HS-5 (cell line): ENCODE data around the gene F2RL3.
"Not testable (repeated sequence)": the region's sequence is repeated elsewhere in the genome, so short reads cannot be mapped to it uniquely, and the experiment has no call there.

Experiments
- DNase-seq: peaks from one replicate; pipeline ENCODE4 v3.0.0-alpha.2; 2012; ENCODE audit warnings: low read depth

The F2RL3 gene

GRCh38 chr19:16874978-16875299 lies 13.9 kb upstream of the F2RL3 start:
- DNase-seq, result not testable (repeated sequence)

- DNase-seq, result no peak
These were observed 12.9 kb upstream of the F2RL3 start for GRCh38 chr19:16875584-16876555.

- no peak for DNase-seq
These were observed 11.9 kb upstream of the F2RL3 start for GRCh38 chr19:16876904-16877361.

- no peak for DNase-seq
These were observed 11.2 kb upstream of the F2RL3 start for GRCh38 chr19:16877581-16877980.

DNA sequence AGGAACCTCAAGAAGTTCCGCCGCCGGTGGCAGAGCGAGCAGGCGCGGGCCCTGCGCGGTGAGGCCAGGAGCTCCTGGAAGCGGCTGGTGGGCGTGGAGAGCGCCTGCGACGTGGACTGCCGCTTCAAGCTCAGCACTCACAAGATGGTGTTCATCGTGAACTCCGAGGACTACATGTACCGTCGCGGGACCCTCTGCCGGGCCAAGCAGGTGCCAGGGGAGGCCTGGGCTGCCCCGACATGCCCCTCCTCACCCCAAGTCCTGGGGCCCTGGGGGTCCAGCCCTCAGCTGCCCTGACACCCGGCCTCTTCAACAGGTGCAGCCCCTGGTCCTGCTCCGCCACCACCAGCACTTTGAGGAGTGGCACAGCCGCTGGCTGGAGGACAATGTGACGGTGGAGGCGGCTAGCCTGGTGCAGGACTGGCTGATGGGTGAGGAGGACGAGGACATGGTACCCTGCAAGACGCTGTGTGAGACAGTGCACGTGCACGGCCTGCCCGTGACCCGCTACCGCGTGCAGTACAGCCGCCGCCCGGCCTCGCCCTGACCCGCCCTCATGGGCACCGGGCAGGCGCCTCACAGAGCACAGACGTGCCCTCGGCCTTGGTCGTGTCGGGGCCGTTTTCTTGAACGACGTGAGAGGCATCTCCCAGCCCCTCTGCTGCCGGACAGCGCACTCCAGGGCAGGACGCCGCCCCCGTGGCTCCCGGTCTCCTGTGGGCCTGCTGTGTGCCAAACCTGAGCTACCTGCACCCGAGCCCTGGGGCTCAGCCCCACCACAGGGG lies 10.4 kb upstream of the F2RL3 start:
- no peak for DNase-seq

DNA sequence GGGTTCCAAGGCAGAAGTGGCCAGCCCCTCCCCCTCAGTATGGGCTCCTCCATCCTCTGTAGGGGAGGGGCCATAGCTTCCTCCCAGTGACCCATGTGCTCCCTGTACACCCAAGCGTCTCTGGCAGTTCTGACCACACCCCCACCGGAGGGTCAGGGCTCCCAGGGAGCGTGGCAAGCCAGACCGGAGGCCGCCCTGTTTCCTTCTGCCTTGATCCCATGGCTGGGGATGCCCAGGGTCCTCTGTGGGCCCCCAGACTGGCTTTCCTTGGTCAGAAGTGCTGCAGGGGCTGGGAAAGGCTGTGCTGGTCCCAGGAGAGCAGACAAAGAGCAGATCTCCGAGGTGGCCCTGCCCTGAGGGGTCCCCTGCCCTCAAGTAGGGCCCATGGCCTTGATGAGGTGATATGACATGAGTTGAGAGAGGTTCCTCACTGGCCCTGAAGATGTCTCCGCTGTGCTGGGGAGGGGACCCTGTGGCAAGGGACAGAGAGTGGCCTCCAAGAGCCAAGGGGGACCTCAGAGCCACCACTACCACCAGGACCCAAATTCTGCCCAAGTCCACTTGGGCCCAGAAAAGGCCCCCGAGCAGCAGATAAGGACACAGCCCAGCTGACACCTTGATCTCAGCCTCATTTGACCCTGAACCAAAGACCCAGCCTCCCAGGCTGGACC lies 7.8 kb upstream of the F2RL3 start:
- no peak for DNase-seq

DNA sequence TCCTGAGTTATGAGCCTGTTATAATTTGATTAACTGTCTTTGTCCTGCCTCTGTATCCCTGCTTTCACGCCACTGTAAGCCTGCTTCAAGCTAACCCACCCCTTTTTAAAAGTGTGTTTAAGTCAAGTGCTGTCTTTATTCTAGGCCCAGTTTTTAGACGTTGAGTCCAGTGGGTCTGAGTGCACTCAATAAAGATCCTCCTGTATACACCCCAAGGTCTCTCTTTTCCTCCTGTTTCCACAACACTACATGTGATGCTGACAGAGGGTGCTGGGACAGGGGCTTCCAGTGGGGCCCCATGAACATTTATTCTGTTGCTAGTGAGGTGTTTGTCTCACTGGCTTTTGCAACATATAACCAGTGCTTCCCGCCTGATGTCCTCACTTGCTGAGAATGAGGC lies 6.7 kb upstream of the F2RL3 start:
- DNase-seq, result no peak

DNA sequence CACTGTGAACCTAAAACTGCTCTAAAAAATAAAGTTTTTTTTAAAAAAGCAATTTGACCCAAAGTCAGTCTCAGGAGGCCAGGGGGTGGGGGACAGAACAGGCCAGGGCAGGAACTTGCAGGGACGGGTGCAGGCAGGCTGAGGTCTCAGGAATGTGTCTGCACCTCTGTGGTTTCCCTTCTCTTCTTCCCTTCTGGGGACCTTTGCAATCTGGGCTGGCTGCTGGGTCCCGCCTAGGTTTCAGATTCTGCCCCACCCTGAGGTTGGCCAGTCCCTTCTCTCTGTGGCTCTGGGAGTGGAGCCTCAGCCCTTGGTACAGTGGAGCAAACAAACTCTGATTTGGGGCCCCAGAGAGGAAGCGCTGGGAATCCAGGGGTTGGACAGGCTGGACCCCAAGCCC lies 5.3 kb upstream of the F2RL3 start:
- DNase-seq, result no peak

DNA sequence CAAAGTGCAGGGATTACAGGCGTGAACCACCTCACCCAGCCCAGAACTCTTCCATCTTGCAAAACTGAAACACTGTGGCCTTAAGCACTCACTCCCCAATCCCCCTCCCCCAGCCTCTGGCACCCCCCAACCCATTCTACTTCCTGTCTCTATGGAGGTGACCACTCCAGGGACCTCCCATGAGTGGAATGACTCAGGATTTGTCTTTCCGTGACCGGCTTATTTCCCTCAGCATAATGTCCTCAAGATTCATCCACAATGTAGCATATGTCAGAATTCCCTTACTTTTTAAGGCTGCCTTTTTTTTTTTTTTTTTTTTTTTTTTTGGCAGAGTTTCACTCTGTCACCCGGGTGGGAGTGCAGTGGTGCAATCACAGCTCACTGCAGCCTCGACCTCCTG lies 3.6 kb upstream of the F2RL3 start:
- no peak for DNase-seq

DNA sequence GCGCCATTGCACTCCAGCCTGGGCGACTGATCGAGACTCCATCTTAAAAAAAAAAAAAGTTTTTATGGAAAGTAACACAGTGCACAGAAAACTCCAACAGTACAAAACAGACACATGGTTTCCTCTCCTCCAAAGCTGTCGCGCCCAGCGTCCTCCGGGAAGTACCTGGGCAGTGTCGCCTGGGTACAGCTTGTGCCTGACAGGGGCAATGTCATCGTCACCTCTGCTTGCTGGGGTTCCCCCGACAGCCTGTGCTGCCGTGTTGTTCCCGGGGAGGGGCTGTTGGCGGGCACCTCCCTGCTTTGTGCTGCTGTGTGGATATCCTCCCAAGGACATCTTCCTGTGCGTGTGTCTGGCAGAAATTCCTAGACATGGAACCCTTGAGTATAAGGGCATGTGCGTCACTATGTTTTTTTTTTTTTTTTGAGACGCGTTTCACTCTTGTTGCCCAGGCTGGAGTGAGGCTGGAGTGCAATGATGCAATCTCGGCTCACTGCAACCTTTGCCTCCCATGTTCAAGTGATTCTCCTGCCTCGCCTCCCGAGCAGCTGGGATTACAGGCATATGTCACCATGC lies 2.4 kb upstream of the F2RL3 start:
- DNase-seq, result no peak

DNA sequence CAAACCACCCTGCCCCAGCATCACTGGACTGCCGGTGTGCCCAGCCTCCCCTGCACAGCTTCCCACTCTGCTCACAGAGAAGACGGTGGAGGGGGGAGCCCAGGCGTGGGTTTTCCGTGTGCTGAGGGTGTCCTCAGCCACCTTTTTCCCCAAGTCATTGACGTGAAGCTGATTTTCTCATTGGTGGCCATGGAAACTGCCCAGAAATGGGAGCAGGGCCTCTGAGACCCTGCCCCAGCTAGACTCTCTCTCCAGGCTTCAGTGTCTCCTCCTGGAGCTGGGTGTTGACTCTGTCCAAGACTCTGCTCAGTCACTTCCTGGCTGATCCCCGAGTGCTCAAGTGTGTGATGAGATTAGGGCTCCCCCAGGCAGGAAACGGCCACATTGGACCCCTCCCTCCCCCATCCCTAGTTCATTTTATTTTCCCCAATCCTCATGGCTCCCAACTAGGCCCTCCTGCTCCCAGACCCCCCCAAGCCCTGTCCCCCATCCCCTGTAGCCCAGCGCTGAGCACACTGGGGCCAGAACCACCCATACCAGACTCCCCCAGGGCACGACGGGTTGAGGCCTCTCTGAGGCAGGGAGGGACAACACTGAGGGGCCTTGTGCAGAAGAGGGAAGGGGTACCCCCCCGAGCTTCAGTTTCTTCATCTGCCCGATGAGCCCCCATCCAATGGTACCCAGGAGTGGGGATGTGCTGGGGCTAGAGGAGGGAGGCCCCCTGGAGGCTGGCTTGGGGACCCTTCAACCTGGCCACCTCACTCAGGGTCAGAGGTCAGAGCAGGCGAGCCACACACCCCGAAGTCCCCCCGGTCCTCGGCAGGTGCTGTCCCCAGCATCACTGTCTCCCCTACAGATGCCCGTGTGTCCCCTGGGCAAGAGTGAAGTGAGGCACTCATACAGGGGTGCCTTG lies 1.2 kb upstream of the F2RL3 start:
- DNase-seq, result no peak

- no peak for DNase-seq
These were observed 625 bp downstream of the F2RL3 start for GRCh38 chr19:16889366-16889882.

- DNase-seq, result no peak
These were observed 1.2 kb downstream of the F2RL3 start for GRCh38 chr19:16889883-16890460.

DNA sequence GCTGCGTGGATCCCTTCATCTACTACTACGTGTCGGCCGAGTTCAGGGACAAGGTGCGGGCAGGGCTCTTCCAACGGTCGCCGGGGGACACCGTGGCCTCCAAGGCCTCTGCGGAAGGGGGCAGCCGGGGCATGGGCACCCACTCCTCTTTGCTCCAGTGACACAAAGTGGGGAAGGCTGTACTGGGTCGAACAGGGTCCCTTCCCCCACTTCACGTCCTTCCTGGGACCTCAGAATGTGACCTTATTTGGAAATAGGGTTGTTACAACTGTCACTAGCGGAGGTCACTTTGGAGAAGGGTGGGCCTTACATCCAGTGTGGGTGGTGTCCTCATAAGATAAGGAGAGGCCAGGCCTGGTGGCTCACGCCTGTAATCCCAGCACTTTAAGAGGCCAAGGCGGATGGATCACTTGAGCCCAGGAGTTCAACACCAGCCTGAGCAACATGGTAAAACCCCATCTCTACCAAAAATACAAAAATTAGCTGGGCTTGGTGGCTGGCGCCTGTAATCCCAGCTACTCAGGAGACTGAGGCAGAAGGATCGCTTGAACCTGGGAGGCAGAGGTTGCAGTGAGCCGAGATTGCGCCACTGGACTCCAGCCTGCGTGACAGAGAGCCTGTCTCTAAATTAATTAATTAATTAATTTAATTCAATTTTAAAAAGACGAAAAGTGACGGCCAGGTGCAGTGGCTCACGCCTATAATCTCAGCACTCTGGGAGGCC lies 1.8 kb downstream of the F2RL3 start:
- DNase-seq, result no peak

- no peak for DNase-seq
These were observed 3.0 kb downstream of the F2RL3 start for GRCh38 chr19:16891696-16892382.

DNA sequence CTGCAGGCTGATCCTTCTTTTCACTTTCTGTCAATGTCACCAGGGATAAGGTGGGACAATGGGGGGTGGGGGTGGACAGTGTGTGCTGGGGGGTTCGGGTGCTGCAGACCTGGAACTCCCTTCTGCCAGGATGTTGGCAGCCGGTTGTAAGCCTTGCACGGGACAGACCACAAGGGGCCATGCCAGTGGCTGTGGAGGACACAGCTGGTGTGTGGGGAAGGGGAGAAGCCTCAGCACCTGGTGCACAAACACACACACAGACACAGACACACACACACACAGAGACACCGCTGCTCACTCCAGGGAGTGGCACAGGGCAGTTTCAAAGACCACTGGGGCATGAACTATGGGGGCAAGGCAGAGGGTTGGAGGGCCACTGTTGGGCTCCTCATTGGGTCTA lies 3.6 kb downstream of the F2RL3 start:
- DNase-seq, result no peak

DNA sequence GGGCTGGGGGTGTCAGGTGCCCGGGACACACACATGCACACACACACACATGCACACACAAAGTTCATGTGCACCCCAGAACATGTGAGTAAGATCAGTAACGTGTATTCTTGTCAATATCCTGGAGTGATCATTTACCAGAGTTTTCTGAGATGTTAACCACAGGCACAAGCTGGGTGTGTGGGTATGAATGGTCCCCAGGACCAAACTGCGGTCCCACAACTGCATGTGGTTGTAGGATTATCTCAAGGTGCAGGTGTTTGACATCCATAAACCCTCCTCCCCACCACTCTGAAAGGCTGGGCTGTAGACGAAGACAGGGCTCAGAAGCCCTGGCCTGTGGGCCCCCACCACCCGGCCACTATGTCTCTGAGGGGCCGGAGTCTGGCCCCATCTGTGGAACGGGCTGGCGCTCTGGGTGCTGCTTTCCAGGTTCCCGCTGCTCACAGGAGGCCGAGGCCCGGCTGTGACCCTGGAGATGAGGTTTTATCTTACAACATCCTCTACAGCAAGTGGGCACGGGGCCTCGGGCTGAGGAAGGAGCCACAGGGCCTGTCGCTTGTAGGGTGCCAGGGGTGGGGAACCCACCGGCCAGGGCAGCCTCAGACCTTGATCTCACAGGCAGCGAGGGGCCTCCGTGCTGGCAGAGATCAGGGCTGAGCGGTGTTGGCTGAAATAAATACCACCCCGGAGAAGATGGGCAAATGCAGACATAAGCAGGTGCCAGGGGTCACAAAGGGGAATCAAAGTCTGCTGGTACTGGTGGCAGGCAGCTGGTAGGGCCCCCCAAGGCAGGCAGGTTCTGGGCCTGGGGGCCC lies 4.3 kb downstream of the F2RL3 start:
- DNase-seq, result no peak

DNA sequence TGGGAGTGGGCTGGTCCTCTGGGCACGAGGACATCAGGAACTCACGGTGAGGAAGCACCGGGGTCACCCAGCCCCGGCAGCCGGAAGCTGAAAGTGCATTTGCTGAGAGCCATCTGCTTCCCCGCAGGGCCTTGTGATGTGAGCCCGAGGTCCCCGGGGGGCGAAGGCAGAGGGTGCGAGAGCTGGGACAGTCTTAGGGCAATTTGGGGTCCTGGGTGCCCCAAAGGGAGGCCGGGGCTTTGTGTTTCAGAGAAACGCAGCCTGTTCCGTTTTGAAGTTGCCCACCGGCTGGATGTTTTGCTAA lies 4.8 kb downstream of the F2RL3 start:
- DNase-seq, result no peak

- no peak for DNase-seq
These were observed 5.3 kb downstream of the F2RL3 start for GRCh38 chr19:16894080-16894479.
